Stimulated activated naive CD4-positive, alpha-beta T cell treated with Interleukin-2 at 50 U/mL for 16 hours (primary cell): Measurements from ENCODE around the gene MYBL2.

Source experiments
- DNase-seq: peaks from one replicate; lab custom pipeline; 2025; lab: John Stamatoyannopoulos, UW

The MYBL2 gene

DNA sequence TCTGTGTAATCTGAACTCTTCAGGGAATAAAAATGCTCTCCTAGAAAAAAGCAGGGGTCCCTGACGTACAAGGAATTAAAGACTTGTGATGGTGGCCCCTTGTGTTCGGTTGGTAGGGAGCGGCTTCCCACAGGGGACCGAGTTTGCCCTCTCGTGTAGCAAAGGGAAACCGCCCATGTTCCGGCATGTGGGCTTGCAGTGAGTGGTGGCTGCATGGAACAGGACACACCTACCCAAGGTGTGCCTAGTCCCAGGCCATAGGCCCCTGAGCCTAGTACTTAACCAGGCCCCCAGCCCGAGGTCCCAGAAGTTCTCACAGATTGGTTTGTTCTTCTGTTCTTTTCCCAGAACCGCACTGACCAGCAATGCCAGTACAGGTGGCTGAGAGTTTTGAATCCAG, 15.5 kb downstream of the MYBL2 start:
- no peak for DNase-seq

DNA sequence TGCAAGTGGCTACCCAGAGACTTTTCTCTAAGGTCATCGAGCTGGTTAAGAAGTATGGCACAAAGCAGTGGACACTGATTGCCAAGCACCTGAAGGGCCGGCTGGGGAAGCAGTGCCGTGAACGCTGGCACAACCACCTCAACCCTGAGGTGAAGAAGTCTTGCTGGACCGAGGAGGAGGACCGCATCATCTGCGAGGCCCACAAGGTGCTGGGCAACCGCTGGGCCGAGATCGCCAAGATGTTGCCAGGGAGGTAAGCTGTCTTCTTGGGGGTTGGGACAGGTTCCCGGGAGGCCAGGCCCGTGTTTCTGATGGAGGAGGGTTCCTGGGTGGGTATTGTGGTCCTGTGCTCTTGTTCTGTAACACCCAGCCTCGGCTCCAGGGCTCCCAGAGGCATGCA, 19.9 kb downstream of the MYBL2 start:
- no peak for DNase-seq

DNA sequence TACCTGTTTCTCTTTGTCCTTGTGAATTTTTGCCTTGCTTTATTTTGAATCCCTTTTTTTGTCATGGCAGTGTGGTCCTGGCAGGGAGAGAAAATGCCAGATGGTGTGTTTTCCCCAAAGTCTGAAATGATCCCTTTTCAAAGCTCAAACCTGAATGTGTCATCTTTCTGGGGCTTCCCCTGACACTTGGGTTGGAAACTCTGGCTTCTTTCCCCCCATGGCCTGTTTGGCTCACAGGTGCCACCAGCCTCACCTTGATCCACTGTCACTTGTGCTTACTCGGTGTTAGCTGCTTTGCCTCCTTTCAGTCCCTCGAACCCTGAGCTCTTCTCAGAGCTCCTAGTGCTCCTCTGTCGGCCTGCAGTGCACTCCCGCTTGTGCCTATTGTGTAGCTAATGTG, 22.3 kb downstream of the MYBL2 start:
- no peak for DNase-seq

DNA sequence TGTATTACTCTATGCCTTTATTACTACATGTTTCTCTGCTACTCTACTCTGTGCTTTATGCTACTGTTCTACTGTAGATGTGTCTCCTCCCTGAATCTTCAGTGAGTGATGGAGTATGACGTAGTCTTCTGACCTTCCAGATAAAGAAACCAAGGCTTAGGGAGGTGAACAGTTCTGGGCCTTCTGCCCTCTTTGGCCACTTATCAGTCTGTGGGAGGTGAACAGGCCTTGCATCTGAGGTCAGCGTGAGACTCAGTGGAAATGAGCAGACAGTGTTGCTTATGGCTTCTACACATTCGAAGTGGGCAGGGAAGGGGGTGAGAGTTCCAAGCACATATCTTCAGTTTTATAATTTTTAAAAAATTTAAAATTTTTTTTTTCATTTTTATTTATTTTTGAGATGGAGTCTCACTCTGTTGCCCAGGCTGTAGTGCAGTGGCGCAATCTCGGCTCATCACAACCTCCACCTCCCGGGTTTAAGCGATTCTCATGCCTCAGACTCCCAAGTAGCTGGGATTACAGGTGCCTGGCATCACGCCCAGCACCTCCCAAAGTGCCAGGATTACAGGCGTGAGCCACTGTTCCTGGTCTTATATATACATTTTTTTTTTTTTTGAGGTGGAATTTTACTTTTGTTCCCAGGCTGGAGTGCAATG, 24.2 kb downstream of the MYBL2 start:
- DNase-seq, result no peak

DNA sequence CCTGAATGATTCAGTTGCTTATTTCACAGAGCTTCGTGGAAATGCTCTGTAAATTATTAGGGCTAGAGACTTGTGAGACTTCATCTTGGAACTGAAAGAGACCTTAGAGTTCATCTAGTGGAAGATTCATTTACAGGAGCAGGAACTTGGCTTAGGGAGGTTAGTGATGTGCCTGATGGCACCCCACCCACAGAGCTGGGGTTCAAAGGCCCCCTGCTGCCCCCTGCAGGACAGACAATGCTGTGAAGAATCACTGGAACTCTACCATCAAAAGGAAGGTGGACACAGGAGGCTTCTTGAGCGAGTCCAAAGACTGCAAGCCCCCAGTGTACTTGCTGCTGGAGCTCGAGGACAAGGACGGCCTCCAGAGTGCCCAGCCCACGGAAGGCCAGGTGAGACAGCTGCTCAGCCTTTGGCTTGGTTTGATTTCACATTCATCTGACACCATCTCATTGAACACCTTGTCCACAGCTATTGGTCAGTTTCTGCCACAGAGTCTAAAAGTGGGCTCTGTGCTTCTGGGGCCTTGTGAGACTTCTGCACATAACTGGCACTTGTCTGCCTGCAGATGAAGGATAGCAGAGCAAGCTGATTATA, 25.1 kb downstream of the MYBL2 start:
- DNase-seq, result peak; percentile 43

DNA sequence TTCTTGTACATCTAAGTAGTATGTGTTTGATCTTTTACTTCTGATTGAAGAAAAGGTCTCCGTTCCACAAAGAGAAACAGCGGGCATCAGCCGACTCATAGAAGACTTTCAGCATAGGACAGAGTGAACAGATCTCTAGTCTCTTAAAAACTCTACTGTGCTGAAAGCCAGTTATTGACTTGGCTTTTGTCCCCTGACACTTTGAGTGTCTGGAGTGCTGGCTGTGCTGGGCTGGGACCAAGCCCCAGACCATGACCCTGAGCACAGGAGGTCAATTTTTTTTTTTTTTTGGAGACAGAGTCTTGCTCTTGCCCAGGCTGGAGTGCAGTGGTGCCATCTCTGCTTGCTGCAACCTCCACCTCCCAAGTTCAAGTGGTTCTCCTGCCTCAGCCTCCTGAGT, 27.8 kb downstream of the MYBL2 start:
- DNase-seq, result no peak

DNA sequence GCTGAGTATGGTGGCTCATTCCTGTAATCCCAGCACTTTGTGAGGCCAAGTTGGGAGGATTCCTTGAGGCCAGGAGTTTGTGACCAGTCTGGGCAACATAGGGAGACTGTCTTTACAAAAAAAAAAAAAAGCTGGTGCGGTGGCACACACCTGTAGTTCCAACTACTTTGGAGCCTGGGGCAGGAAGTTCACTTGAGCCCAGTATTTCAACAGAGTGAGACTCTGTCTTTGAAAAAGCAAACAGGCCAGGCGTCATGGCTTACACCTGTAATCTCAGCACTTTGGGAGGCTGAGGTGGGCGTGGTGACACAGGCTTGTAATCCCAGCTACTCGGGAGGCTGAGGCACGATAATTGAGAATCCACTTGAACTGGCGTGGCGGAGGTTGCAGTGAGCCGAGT, 28.7 kb downstream of the MYBL2 start:
- DNase-seq, result no peak

DNA sequence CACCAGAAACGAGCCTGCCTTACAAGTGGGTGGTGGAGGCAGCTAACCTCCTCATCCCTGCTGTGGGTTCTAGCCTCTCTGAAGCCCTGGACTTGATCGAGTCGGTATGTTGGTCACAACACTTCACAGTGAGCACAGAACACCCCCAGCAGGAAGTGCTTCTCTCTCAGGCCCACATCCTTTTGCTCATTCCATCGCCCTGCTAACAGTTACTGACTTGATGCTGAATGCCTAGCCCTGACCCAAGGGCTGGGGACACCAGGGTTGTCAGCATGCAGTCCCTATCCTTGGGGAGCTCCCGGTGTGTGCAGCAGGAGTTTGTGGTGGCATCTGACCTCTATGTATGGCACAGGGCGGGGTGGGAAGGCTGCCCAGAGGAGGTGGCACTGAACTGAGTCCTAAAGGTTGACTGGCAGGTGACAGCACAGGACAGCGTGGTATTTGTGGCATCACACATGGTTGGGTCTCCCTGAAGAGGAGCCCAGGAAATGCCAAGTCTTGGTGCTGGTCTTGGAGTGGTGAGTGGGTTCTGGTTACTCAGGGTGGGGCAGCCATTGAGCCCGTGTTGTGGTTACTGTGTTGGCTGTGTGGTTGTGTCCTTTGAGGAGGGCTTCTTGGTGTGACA, 33.1 kb downstream of the MYBL2 start:
- DNase-seq, result no peak

DNA sequence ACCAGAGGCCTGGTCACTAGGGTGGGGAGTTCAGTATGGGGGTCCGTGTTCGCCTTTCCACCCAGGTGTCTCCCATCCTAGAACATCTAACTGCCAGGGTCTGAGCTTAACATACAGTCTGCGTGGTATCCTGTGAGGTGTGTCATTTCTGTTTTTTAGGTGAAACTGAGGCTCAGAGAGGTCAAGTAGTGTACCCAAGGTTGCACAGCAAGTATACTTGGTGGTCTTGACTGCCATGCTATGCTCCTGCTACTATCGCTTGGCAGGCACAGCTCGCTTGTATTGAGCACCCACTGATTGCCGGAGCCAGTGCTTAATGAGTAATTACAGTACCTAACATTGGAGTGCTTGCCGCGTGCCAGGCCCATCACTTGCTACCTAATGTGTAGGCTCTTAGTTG, 33.7 kb downstream of the MYBL2 start:
- DNase-seq, result no peak

DNA sequence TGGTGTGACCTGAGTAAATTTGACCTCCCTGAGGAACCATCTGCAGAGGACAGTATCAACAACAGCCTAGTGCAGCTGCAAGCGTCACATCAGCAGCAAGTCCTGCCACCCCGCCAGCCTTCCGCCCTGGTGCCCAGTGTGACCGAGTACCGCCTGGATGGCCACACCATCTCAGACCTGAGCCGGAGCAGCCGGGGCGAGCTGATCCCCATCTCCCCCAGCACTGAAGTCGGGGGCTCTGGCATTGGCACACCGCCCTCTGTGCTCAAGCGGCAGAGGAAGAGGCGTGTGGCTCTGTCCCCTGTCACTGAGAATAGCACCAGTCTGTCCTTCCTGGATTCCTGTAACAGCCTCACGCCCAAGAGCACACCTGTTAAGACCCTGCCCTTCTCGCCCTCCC, 35.6 kb downstream of the MYBL2 start:
- DNase-seq, result no peak

DNA sequence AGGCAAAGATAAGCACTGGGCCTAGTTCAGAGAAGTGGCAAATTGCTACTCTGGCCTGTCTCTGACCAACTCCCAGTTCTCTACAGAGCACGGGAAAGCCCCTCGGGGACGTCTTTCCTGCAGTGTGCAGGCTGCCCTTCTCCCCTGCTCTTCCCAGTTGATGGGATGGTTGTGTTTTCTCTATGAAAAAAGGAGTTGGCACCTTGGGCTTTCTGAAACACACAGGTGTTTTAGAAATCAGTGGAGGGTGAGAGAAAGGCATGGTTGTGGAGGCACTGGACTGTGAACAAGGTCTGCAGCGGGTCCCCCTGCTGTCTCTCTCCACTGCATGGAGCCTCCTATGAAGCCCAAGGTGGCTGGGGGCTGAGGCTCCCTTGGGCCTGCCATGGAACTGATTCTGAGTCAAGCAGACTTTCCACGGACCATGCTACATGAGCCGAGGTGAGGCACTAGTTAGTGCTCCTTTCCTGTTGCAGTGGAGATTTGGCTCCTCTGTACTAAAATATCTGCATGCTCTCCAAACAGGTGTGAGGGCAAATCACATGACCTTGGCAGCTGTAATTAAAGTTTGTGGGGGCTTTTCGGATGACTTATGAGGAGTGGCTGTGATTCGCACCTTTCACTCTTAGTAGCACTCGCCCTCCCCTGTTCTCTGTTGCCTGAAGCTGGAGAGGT, 43.6 kb downstream of the MYBL2 start:
- DNase-seq, result no peak

DNA sequence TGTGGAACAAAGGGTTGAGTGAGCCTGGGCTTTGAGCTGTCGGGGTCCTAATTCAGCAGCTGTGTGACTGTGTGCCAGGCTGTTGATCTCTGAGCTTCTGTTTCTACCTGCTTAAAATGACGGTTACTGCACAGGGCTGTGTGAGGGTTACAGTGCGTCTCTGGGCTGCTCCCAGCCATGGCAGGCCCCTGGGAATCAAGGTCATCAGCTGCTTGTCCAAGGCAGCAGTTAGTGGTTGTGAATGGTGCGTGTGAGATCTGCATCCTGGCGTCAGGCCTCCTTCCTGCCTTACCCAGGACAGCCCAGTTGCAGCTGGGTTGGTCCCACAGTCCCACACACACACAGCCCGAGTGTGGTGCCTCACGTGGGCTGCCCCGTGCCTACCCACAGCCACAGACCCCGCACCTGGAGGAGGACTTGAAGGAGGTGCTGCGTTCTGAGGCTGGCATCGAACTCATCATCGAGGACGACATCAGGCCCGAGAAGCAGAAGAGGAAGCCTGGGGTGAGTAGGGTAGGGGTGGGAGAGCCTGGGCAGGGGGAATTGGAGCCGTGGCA, 44.3 kb downstream of the MYBL2 start:
- DNase-seq, result no peak

DNA sequence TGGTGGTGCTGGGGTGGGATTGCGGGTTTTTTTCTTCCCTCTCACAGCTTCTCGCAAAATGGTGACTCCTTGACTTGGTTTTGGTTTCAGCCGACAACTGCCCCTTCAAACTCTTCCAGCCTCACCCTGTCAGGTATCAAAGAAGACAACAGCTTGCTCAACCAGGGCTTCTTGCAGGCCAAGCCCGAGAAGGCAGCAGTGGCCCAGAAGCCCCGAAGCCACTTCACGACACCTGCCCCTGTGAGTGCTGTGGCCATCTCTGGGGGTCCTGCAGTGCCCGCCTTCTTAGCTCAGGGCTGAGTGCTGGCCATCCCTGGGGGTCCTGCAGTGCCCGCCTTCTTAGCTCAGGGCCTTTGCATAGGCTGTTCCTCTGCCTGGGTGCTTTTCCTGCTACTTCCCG, 48.1 kb downstream of the MYBL2 start:
- DNase-seq, result no peak

DNA sequence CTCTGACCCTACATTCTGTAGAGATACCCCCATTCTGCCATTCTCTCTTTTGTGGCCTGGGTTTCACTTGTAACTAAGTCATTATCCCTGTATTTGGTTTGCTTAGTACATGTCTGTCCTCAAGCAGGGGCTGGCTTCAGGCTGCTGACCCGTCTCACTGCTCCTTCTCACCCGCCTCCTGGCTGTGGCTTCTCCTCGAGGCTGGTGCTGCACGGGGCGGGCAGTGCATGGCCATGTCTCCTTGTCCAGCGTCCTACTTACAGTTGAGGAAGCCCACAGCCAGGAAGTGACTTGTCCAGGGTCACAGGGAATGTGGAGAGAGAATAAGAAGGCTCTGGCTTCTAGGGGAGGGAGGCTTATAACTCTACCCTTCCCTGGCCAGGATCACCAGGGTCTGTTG, 48.6 kb downstream of the MYBL2 start:
- DNase-seq, result no peak

DNA sequence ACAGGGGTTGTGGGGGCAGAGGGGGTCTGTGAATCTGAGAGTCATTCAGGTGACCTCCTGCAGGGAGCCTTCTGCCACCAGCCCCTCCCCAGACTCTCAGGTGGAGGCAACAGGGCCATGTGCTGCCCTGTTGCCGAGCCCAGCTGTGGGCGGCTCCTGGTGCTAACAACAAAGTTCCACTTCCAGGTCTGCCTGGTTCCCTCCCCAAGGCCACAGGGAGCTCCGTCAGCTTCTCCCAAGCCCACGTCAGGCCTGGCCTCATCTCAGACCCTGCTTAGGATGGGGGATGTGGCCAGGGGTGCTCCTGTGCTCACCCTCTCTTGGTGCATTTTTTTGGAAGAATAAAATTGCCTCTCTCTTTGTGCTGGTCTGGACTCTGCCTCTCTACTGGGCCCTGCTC, 49.2 kb downstream of the MYBL2 start:
- DNase-seq, result no peak

DNA sequence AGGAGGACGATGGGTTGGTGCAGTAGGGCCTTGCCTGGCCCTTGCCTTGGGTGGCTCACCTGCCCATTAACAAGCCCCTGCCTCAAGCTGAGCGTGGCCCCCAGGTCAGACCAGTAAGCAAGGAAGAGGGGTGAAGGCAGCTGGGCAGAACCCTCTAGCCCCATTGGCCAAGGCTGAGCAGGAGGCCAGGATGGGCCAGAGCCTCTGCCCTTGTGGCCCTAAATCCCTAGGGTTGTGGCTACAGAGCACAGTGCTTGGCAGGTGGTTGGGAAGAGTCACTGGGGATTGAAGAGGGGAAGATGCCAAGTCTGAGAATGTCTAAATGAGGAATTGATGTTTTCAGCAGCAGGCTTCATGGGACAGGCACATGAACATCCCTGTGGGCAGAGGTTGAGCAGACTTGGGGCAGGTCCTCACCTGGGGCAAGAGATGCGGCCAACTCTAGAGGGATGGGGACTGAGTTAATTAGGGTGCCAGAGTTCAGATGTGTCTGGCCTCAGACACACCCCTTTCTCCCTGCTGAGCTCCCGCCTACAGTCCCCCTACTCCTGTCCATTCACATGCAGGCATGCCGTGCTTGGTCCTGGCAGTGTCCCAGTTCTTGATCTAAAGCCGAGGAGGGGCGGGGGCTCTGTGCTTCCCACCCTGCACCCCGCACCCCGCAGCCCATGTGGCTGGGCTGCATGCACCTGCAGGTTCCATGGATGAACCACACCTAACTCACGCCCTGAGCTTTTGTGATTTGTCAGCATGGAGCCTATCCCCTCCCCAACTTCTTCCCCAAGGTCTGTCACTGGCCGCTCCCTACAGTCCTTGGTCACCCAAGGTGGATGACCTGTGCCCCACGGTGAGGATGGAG, 50.1 kb downstream of the MYBL2 start:
- no peak for DNase-seq

DNA sequence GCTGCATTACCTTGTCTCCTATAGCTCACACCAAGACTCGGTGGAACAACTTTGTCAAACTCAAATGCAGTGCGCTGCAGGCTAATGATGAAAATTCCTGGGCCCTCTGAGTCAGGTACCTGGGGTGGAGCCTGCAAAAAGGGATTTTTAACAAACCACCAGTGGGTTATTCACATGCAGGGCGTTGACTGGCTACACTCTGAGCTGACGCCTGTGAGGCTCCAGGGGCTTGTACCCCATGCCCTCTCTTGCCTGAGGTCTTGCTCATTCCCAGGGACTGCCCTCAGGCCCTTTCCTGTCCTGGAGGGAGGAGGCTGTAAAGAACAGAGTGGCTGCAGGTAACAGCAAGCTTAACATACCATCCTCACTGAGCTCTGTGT, 50.7 kb downstream of the MYBL2 start:
- no peak for DNase-seq

DNA sequence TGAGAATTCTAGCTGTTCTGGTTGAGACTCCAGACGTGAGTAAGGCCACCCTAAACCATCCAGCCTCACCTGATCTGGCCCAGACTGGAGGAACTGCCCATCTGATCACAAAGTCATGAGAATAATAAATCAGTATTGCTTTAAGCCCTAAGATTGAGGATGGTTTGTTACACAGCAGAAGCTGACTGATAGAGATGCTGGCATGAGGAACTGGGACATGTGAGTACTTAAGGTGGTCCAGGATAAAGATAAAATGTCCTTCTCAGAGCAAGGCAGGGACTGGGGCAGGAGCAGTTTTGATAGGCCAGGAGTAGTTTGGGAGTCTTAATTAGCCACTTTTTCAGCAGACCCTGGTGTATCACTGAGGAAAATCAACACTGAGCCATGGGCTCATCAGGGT, 53.1 kb downstream of the MYBL2 start:
- no peak for DNase-seq

DNA sequence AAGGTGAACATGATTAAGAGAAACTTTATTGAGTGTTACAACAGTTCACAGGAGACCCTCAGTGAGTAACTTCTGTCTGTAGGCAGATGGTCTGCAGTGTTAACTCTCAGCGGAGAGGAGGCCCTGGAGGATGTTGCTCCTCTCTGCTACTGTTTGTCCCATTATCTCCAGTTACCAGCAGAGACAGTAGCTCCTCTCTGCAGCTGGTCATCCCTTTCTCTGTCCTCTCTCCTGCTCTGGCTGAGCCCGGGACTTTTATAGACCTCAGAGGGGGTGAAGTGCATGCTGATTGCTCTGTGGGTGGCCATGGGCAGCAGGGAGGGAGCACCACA, 54.1 kb downstream of the MYBL2 start:
- DNase-seq, result no peak

DNA sequence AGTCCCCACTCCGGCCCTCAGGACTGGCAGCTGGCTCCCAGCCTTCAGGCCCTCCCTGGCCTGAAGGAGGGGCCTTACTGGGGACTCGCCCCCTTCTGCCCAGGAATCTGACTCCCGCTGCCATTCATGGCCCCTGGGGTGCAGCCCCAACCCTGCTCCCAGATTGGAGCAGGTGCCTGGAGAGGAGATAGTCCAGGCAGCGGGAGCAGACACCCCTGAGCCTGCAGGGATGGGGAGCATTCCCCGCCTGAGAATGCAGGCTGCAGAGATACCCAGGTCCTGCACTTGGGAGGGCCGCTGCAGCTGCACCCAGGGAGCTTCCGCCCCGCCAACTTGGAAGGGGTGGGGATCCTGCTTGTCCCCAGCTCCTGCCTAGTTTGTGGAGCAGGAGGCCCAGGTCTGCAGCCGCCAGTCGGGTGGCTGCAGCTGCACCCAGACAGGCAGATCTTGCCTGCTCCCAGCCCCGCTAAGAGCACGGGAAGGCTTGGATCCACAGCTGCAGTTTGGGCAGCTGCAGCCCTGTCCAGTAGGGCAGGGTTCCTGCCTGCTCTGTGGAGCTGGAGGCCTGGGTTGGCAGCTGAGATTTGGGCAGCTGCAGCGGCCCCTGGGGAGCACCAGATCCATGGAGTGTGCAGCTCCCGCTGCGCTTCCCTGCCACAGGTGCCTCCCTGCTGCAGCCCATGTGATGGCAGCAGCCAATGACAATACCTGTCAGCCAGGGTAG, 54.7 kb downstream of the MYBL2 start:
- no peak for DNase-seq

DNA sequence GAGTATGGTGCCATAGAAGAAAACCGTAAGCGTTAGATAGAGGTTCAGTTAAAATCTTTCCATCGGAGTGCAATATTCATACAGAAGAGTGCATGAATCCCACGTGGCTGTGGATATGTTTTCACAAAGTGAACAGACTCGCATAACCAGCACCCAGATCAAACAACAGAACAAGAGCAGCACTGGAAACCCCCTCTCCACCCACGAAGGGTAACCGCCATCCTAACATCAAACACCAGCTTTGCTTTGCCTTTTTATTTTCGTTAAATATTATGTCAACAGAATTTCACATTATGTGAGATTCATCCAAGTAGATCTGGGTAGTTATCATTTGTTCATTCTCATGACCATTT, 55.2 kb downstream of the MYBL2 start:
- peak; percentile 32 for DNase-seq

DNA sequence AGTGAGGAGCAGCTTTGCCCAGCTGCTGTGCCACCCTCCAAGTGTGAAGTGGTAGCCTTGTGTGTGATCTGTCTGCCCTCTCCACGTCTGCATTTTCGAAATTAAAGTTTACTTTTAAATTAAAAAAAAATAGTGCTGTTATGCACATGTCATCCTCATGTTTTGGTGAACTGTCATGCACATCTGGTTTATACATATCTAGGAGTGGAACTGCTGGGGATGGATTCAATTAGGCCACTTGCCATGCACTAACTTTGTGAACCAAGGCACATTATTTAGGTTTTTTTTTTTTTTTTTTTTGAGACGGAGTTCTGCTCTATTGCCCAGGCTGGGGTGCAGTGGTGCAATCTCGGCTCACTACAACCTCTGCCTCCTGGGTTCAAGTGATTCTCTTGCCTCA, 56.3 kb downstream of the MYBL2 start:
- no peak for DNase-seq
